Loucy (cell line): ENCODE data around the gene BMP4.

Experiments
- EZH2phosphoT487 ChIP-seq: fragments of 200-600 bp; IDR thresholded peaks from 2 replicates; pipeline ENCODE4 v1.6.1; 2018; ENCODE audit warnings: antibody characterized with exemption, mild to moderate bottlenecking, moderate library complexity, borderline replicate concordance
- TF ChIP-seq, protein P1 (sequence below): fragments of 200-600 bp; sonication (generic); conservative IDR thresholded peaks from 2 replicates; pipeline ENCODE4 v1.5.1; 2014; ENCODE audit warnings: mild to moderate bottlenecking, antibody characterized with exemption, low read length

GRCh38 chr14:53957739-53958138 is 1.1 kb upstream of the BMP4 start:
- TF ChIP-seq, protein P1, sequence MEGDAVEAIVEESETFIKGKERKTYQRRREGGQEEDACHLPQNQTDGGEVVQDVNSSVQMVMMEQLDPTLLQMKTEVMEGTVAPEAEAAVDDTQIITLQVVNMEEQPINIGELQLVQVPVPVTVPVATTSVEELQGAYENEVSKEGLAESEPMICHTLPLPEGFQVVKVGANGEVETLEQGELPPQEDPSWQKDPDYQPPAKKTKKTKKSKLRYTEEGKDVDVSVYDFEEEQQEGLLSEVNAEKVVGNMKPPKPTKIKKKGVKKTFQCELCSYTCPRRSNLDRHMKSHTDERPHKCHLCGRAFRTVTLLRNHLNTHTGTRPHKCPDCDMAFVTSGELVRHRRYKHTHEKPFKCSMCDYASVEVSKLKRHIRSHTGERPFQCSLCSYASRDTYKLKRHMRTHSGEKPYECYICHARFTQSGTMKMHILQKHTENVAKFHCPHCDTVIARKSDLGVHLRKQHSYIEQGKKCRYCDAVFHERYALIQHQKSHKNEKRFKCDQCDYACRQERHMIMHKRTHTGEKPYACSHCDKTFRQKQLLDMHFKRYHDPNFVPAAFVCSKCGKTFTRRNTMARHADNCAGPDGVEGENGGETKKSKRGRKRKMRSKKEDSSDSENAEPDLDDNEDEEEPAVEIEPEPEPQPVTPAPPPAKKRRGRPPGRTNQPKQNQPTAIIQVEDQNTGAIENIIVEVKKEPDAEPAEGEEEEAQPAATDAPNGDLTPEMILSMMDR: no peak
- no peak for TF ChIP-seq EZH2phosphoT487
